ENCODE measurements around the gene PHLDB3. TPM values are rescaled to one million over a fixed set of nuclear protein-coding genes. Genes with fewer than 3 reads are reported as not detected.
"Not testable (repeated sequence)": the region's sequence is repeated elsewhere in the genome, so short reads cannot be mapped to it uniquely, and the experiment has no call there.

The PHLDB3 gene
- total RNA-seq, 1 donor from 2014 or later: 15.8 TPM

DNA sequence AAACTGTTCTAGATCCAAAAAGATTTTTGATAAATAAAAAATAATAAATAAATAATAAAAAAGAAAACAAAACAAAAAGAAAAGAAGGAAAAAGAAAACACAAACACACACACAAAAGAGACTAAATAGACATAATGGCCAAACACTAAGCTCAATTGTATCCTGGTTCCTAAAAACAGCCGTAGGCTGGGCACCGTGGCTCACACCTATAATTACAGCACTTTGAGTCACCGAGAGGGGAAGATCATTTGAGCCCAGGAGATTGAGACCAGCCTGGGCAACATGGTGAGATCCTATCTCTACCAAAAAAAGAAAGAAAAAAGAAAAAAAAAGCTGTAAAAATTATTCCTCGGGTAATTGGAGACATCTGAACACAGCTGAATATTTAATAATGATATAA is 13.5 kb upstream of the PHLDB3 start:
- TF ChIP-seq, protein P1, sequence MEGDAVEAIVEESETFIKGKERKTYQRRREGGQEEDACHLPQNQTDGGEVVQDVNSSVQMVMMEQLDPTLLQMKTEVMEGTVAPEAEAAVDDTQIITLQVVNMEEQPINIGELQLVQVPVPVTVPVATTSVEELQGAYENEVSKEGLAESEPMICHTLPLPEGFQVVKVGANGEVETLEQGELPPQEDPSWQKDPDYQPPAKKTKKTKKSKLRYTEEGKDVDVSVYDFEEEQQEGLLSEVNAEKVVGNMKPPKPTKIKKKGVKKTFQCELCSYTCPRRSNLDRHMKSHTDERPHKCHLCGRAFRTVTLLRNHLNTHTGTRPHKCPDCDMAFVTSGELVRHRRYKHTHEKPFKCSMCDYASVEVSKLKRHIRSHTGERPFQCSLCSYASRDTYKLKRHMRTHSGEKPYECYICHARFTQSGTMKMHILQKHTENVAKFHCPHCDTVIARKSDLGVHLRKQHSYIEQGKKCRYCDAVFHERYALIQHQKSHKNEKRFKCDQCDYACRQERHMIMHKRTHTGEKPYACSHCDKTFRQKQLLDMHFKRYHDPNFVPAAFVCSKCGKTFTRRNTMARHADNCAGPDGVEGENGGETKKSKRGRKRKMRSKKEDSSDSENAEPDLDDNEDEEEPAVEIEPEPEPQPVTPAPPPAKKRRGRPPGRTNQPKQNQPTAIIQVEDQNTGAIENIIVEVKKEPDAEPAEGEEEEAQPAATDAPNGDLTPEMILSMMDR (conservative IDR thresholded peaks at IDR 0.05; ENCODE audit: low read depth, low read length): no peak
- no peak overlapping the region for H3K4me3 ChIP-seq (ENCODE audit: low read depth, low read length)
- no peak for DNase-seq (ENCODE audit: low read depth)

DNA sequence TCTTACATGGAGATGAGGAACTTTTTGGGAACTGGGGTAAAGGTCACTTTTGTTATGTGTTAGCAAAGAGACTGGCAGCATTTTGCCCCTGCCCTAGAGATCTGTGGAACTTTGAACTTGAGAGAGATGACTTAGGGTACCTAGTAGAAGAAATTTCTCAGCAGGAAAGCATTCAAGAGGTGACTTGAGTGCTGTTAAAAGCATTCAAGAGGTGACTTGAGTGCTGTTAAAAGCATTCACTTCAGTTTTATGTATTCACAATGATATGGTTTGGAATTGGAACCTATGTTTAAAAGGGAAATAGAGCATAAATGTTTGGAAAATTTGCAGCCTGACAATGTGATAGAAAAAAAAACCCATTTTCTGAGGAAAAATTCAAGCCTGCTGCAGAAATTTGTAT is 7.9 kb upstream of the PHLDB3 start:
- DNase-seq (ENCODE audit: low read depth); H3K4me3 ChIP-seq (ENCODE audit: low read depth, low read length): not testable (repeated sequence)

DNA sequence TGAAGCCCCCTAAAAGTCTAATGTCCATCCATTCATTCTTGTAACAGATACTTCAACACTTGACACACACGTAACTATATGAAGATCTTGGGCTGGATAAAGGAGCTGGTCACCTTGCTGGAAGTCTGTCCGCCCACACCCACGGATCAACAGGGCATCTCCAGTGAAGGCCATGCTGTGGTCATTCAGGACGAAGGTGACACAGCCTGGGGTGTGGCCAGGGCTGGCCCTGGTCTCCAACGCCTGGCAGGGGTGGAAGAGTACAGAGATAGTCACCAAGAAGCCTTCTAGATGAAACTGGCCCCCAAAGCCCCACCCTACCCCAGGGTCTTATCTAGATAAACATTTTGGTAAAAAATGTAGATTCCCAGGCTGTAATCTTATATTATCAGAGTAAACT is 6.8 kb upstream of the PHLDB3 start:
- no peak for DNase-seq (ENCODE audit: low read depth)
- TF ChIP-seq, protein P1 (conservative IDR thresholded peaks at IDR 0.05; ENCODE audit: low read depth, low read length): no peak
- no peak overlapping the region for H3K4me3 ChIP-seq (ENCODE audit: low read depth, low read length)

DNA sequence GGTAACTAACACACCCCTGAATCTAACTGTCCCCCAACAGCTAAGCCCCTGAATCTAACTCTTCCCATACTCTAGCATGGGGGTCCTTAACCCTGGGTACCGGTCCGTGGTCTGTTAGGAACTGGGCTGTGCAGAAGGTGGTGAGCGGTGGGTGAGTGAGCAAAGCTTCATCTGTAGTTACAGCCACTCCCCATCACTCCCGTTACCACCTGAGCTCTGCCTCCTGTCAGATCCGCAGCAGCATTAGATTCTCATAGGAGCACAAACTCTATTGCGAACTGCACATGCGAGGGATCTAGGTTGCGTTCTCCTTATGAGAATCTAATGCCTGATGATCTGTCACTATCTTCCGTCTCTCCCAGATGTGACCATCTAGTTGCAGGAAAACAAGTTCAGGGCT is 6.2 kb upstream of the PHLDB3 start:
- TF ChIP-seq, protein P1 (conservative IDR thresholded peaks at IDR 0.05; ENCODE audit: low read depth, low read length): no peak
- no peak for DNase-seq (ENCODE audit: low read depth)
- no peak overlapping the region for H3K4me3 ChIP-seq (ENCODE audit: low read depth, low read length)

GRCh38 chr19:43507880-43508279 is 3.3 kb upstream of the PHLDB3 start:
- no peak for DNase-seq (ENCODE audit: low read depth)
- TF ChIP-seq, protein P1 (conservative IDR thresholded peaks at IDR 0.05; ENCODE audit: low read depth, low read length): no peak
- no peak overlapping the region for H3K4me3 ChIP-seq (ENCODE audit: low read depth, low read length)

GRCh38 chr19:43506629-43507028 is 2.1 kb upstream of the PHLDB3 start:
- TF ChIP-seq, protein P1 (conservative IDR thresholded peaks at IDR 0.05; ENCODE audit: low read depth, low read length): no peak
- no peak for DNase-seq (ENCODE audit: low read depth)
- no peak overlapping the region for H3K4me3 ChIP-seq (ENCODE audit: low read depth, low read length)

GRCh38 chr19:43505941-43506340 is 1.4 kb upstream of the PHLDB3 start:
- TF ChIP-seq, protein P1 (conservative IDR thresholded peaks at IDR 0.05; ENCODE audit: low read depth, low read length): no peak

DNA sequence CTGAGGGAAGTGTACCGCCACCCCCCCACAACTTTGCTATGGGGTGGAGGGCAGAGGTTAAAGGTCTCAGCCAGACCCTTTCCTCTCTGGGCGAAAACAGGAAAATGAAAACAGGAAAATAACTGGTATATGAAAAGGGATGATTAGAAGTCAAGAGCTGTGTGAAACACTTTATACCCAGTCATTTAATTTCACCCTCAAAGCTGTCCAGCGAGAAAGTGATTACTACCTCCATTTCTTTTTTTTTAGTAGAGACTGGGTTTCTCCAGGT is 575 bp upstream of the PHLDB3 start:
- no peak for DNase-seq (ENCODE audit: low read depth)
- no peak overlapping the region for H3K4me3 ChIP-seq (ENCODE audit: low read depth, low read length)
- TF ChIP-seq, protein P1 (conservative IDR thresholded peaks at IDR 0.05; ENCODE audit: low read depth, low read length): no peak

More at GRCh38 chr19:43505941-43506340, 1.4 kb upstream of the PHLDB3 start:
- no peak for DNase-seq (ENCODE audit: low read depth)
- no peak overlapping the region for H3K4me3 ChIP-seq (ENCODE audit: low read depth, low read length)
